PC-9 (cell line): Measurements from ENCODE around the gene NKX6-2. TPM values are rescaled to one million over a fixed set of nuclear protein-coding genes. Genes with fewer than 3 reads are reported as not detected.

ENCODE experiments used
- BruUV-seq: library from RNA; stranded (reverse); fragments of 400-500 nt; replicated peaks from 2 replicates; lab custom pipeline; 2021; lab: Mats Ljungman, UMichigan
- CTCF ChIA-PET: fragments of 300-600 bp; sonication (Branson Sonifier 250); formaldehyde crosslinking; loops from one replicate; lab custom pipeline; 2022; ENCODE audit warnings: antibody characterized with exemption; lab: Charles Lee
- POLR2A ChIA-PET: fragments of 300-600 bp; sonication (Branson Sonifier 250); formaldehyde crosslinking; loops from one replicate; lab custom pipeline; 2022; ENCODE audit warnings: antibody characterized with exemption; ENCODE audit not compliant: unreplicated experiment; lab: Charles Lee
- DNase-seq, 2 experiments: peaks; one replicate each; pipeline versions ENCODE4 v3.0.0 to v3.0.0-alpha.2; 2015 to 2022; ENCODE audit warnings: mixed read lengths in 1 of 2
- H2AFZ ChIP-seq: fragments of 200-600 bp; sonication (generic); 2 replicates; pipeline ENCODE4 v1.8.1; 2017; ENCODE audit warnings: antibody characterized with exemption
- H3F3A ChIP-seq: fragments of 200-600 bp; sonication (generic); 2 replicates; pipeline ENCODE4 v1.8.1; 2017; ENCODE audit warnings: antibody characterized with exemption, mild to moderate bottlenecking, low read depth; ENCODE audit not compliant: insufficient read depth
- H3K27ac ChIP-seq: fragments of 200-600 bp; sonication (generic); 2 replicates; pipeline ENCODE4 v1.6.1; 2016; ENCODE audit warnings: mixed run types
- H3K27me3 ChIP-seq: fragments of 200-600 bp; sonication (generic); 2 replicates; pipeline ENCODE4 v1.6.1; 2016; ENCODE audit warnings: low read depth, mixed run types; ENCODE audit not compliant: insufficient read depth
- H3K36me3 ChIP-seq: fragments of 200-600 bp; sonication (generic); 2 replicates; pipeline ENCODE4 v1.6.1; 2016; ENCODE audit warnings: low read depth, mixed run types
- H3K4me1 ChIP-seq: fragments of 200-600 bp; sonication (generic); replicated peaks from 2 replicates; pipeline ENCODE4 v1.6.1; 2016; ENCODE audit warnings: mixed run types; ENCODE audit not compliant: insufficient read depth
- H3K4me2 ChIP-seq: fragments of 200-600 bp; sonication (generic); 2 replicates; pipeline ENCODE4 v1.6.1; 2017; ENCODE audit warnings: mixed run types
- H3K4me3 ChIP-seq: fragments of 200-600 bp; sonication (generic); 2 replicates; pipeline ENCODE4 v1.6.1; 2016; ENCODE audit warnings: mixed run types
- H3K79me2 ChIP-seq: fragments of 200-600 bp; sonication (generic); 2 replicates; pipeline ENCODE4 v1.6.1; 2017; ENCODE audit warnings: low read depth, mixed run types
- H3K9me2 ChIP-seq: fragments of 200-600 bp; sonication (generic); 2 replicates; pipeline ENCODE4 v1.8.1; 2017; ENCODE audit warnings: mild to moderate bottlenecking; ENCODE audit not compliant: insufficient read depth
- H3K9me3 ChIP-seq: fragments of 200-600 bp; sonication (generic); 2 replicates; pipeline ENCODE4 v1.8.1; 2016; ENCODE audit warnings: low read depth; ENCODE audit not compliant: insufficient read depth
- H4K20me1 ChIP-seq: fragments of 200-600 bp; sonication (generic); 2 replicates; pipeline ENCODE4 v1.8.1; 2017; ENCODE audit not compliant: insufficient read depth
- EZH2 ChIP-seq: fragments of 200-600 bp; sonication (generic); IDR thresholded peaks from 2 replicates; pipeline ENCODE4 v1.8.0; 2017; ENCODE audit warnings: antibody characterized with exemption, low read depth
- intact Hi-C: fragments of 100-400 bp; cut with micrococcal nuclease; formaldehyde crosslinking; loops from one replicate; pipeline ENCODE4 v1.10.0; 2022; ENCODE audit not compliant: unreplicated experiment
- total RNA-seq: library from RNA; stranded (reverse); gene quantifications from 2 replicates; pipeline ENCODE4 v1.2.3, GENCODE V29; 2021
- TF ChIP-seq, protein P1 (sequence below): fragments of 200-600 bp; sonication (generic); conservative IDR thresholded peaks from 2 replicates; pipeline ENCODE4 v1.6.1; 2017; ENCODE audit warnings: mixed run types, antibody characterized with exemption, mild to moderate bottlenecking, moderate library complexity

The NKX6-2 gene
- total RNA-seq, 1 experiment from 2014 or later: not detected

DNA sequence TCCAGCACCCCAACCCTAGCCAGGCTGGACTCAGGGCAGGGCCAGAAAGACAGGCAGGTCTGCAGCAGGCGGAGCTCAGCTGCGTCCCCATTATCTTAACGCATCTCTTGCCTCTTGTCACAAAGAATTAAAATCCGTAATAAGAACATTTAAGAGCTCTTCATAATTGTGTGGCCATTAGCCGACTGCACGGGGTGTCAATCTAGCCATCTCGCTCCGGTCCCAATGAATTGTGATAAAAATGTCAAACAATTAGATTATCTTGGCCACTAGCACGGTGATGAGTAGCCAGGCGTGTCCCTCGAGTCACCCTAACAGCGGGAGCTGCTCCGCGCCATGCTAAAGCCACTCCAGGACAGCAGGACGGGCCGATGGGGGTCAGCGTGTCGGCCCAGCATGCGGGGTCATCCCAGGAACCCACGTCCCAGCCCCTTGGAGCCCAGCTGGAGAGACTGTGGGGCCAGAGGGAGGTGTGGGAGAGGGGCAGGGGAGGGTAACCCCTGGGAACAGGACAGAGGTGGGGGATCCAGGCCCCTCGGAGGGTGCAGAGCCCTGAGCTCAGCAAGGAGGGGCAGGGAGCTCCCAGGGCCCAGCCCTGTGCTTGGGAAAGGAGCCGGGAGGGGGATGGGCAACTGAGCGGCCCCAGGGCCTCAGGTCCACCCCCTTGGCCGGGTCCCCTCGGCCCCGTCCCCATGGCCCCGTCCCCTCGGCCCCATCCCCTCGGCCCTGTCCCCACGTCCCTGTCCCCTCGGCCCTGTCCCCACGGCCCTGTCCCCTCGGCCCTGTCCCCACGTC, 17.7 kb upstream of the NKX6-2 start:
- TF ChIP-seq, protein P1, sequence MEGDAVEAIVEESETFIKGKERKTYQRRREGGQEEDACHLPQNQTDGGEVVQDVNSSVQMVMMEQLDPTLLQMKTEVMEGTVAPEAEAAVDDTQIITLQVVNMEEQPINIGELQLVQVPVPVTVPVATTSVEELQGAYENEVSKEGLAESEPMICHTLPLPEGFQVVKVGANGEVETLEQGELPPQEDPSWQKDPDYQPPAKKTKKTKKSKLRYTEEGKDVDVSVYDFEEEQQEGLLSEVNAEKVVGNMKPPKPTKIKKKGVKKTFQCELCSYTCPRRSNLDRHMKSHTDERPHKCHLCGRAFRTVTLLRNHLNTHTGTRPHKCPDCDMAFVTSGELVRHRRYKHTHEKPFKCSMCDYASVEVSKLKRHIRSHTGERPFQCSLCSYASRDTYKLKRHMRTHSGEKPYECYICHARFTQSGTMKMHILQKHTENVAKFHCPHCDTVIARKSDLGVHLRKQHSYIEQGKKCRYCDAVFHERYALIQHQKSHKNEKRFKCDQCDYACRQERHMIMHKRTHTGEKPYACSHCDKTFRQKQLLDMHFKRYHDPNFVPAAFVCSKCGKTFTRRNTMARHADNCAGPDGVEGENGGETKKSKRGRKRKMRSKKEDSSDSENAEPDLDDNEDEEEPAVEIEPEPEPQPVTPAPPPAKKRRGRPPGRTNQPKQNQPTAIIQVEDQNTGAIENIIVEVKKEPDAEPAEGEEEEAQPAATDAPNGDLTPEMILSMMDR: no peak
- no peak for TF ChIP-seq EZH2
- H4K20me1 ChIP-seq: no peaks in the 10 kb centered on the region
- no peak overlapping the region for H3K4me3 ChIP-seq
- peaks cover 3% of the 10 kb centered on the region; the same call in 1 of the 2 replicates for H3K27me3 ChIP-seq
- H3K4me1 ChIP-seq: no peaks in the 10 kb centered on the region
- no peak overlapping the region for H3K27ac ChIP-seq
- H3K36me3 ChIP-seq: no peaks in the 10 kb centered on the region
- BruUV-seq: no TSS peak
- H3K9me3 ChIP-seq: no peaks in the 10 kb centered on the region
- intact Hi-C loops: no loop called here
- H3K79me2 ChIP-seq: no peaks in the 10 kb centered on the region
- ChIA-PET CTCF (no interaction called here), POLR2A (interaction anchor here (0.6 kb wide), 1 partner anchor 9 kb away, joined by 4 read pairs; no protein-coding TSS in a partner anchor)
- DNase-seq: no peak
- H3K9me2 ChIP-seq: no peaks in the 10 kb centered on the region
- no peak overlapping the region for H2AFZ ChIP-seq
- no peaks in the 10 kb centered on the region for H3F3A ChIP-seq
- H3K4me2 ChIP-seq: no peak overlapping the region

DNA sequence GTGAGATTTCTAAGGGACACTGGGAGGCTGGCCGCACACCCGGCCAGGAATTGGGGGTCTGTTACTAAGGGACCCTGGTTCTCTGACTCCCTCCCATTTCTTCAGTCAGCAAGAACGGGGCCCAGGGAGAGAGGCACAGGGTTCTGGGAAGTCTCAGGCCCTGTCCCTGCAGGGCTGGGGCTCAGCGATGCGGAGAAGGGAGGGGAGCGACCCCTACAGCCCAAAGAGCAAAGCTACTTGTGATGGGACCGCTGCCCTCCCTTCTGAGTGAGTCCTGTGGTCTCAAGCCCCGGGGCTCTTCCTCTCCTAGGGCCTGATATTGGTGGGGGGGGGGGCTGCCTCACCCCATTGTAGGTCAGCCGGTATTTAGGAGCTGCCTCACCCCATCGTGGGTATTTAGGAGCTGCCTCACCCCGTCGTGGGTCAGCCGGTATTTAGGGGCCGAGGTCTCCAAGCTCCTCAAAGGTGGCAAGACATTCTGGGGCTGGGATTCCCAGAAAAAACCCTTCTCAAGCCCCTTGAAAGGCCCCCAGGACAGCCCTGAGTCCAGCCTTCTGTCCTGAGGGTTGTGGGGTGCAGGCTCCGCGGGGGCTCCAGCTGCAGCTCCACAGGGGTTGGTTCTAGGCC, 16.9 kb upstream of the NKX6-2 start:
- H3K27me3 ChIP-seq: peaks cover 3% of the 10 kb centered on the region; the same call in 1 of the 2 replicates
- intact Hi-C loops: no loop called here
- no peak overlapping the region for H3K27ac ChIP-seq
- DNase-seq: no peak
- no peaks in the 10 kb centered on the region for H3K4me1 ChIP-seq
- CTCF ChIA-PET: no interaction called here
- H3K4me3 ChIP-seq: no peak overlapping the region
- no peaks in the 10 kb centered on the region for H4K20me1 ChIP-seq
- TF ChIP-seq, protein P1: no peak
- TF ChIP-seq EZH2: no peak
- no peaks in the 10 kb centered on the region for H3F3A ChIP-seq
- no peaks in the 10 kb centered on the region for H3K9me2 ChIP-seq
- H3K4me2 ChIP-seq: no peak overlapping the region
- no peaks in the 10 kb centered on the region for H3K79me2 ChIP-seq
- H3K9me3 ChIP-seq: no peaks in the 10 kb centered on the region
- POLR2A ChIA-PET: interaction anchor here (0.6 kb wide), 1 partner anchor 8 kb away, joined by 4 read pairs; no protein-coding TSS in a partner anchor
- no TSS peak for BruUV-seq
- H3K36me3 ChIP-seq: no peaks in the 10 kb centered on the region
- H2AFZ ChIP-seq: no peak overlapping the region

DNA sequence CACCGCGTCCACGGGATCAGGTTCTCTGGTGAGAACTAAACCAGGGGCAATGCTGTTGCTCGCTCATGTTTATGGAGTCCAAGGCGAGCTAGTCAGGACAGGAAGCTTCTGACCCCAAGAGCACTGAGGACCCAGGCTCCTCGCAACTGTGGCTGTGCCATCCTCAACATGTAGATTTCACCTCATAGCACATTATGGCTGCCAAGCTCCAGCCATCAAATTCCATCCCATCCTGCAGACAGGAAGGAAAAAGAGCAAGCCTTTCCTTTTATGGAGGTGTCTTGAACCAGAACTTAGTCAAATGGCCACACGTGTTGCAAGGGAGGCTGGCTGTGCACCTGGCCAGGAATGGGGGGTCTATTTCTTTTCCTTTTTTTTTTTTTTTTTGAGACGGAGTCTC, 16.1 kb upstream of the NKX6-2 start:
- POLR2A ChIA-PET: no interaction called here
- CTCF ChIA-PET: no interaction called here
- H3K79me2 ChIP-seq: no peaks in the 10 kb centered on the region

More for the DNA sequence above, 16.1 kb upstream of the NKX6-2 start:
- H3K27me3 ChIP-seq: peaks cover 3% of the 10 kb centered on the region; the same call in 1 of the 2 replicates
- TF ChIP-seq, protein P1: no peak
- no peak for TF ChIP-seq EZH2
- no peaks in the 10 kb centered on the region for H3F3A ChIP-seq
- intact Hi-C loops: no loop called here
- no peak overlapping the region for H2AFZ ChIP-seq
- H3K4me2 ChIP-seq: no peak overlapping the region
- no peaks in the 10 kb centered on the region for H3K9me2 ChIP-seq
- no peaks in the 10 kb centered on the region for H3K36me3 ChIP-seq
- H3K9me3 ChIP-seq: no peaks in the 10 kb centered on the region
- no peaks in the 10 kb centered on the region for H3K4me1 ChIP-seq
- H3K27ac ChIP-seq: no peak overlapping the region
- DNase-seq: no peak
- no peak overlapping the region for H3K4me3 ChIP-seq
- no peaks in the 10 kb centered on the region for H4K20me1 ChIP-seq
- no TSS peak for BruUV-seq
